ENCODE results near the gene PDZD2. TPM values are rescaled to one million over a fixed set of nuclear protein-coding genes. Genes with fewer than 3 reads are reported as not detected.

The PDZD2 gene
- total RNA-seq, 1 donor from 2014 or later, result 105 TPM

DNA sequence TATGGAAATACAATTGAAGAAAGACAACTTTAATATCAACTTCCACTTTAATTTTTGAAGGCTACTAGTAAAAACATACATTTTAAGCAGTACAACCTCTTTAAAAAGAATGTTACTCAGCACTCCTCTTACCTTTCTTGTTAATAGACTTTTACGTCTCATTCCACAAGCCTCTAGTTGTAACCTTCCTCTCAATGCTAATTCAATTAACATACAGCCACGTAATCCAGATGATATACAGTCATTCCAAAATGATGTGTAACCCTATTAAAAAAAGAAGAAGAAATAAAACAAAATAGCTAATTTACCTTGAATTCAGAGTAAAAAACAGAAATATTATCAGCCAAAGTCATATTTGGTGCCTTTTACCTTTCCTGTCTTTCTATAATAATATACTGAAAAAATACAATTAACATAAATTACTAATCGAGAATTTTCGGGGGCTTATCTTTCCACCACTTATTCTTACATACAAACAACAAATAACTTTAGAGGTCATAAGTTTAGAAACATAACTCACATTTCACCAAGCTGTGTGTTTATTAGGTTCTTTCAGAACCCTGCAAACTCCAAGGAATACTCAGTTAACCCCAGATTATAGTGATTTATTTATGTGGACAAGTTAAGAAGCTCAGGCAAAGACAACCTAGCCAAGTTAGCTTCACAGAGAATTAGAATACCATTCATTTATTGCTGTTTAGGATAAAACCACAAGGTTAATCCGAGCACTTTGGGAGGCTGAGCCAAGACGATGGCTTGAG, 504.9 kb downstream of the PDZD2 start:
- ATAC-seq (no peak), DNase-seq (ENCODE audit: low spot score) (no peak)
- intact Hi-C loops (cut with DNase I), result no loop called here

DNA sequence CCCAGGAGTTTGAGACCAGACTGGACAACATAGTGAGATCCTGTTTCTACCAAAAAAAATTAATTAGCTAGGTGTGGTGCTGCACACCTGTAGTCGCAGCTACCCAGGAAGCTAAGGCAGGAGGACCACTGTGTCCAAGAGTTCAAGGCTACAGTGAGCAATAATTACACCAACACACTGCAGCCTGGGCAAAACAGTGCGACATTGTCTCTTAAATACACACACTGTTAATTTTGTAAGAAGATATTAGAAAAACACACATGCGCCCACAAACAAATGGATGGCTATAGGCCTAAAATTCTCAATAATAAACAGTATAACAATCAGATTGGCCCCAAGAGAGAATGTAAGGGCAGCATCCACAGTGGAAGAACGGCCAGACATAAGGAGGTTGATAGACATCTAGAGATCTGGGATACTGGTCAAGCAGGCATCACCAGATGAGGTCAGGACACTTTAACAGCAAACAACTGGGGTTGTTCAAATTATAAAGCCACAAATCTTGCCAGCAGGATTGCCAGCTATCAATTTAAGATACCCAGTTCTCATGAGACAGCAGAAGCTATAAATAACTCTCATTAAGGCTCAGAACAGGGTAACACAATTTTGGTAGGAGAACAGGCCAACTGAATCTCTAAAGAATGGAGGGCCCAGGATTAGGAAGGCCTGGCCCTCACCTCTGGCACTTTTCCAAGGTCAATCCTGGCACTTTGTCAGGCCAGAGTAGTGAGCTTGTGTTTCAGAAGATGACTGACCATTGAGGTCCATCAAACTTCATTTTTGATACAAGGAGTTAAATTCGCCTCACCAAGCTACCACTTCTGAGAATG, 505.7 kb downstream of the PDZD2 start:
- no peak for DNase-seq (ENCODE audit: low spot score)
- intact Hi-C loops (cut with DNase I), result no loop called here
- ATAC-seq, result peak; percentile 20

DNA sequence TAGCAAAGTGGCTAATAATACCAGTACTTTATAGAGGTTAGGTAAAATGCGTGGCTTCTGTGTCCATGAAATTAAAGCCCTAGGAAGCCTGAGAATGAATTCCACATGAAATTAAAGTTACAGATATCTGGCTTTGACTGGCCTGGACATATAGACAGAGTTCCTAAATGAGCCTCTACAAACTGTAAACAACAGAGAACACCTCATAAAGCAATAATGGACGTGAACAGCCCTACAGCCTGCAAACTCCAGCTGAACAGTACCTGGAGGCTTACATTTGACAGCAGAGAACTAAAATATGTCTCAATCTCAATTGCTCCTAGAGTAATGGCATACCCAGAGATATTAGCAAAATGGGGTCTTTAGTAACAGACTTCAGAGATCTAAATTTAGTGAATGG, 506.4 kb downstream of the PDZD2 start:
- intact Hi-C loops (cut with DNase I), result no loop called here
- no peak for DNase-seq (ENCODE audit: low spot score)
- no peak for ATAC-seq

DNA sequence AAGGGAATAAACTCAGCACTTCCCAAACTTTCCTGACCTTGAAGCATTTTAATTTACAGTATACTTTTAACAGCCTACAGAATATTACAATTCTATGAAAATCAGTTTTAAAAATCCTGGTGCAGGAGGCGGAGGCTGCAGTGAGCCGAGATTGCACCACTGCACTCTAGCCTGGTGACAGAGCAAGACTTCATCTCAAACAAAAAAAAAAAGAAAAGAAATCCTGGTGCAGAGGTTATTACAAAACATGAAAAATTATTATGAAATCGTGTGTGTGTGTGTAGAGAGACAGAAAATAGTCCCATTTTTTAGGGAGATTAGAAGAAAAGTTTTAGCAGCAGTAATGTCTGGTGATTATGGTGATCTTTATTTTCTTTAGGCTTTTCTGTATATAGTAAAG, 508.3 kb downstream of the PDZD2 start:
- intact Hi-C loops (cut with DNase I), result no loop called here
- DNase-seq (ENCODE audit: low spot score) (no peak), ATAC-seq (peak; percentile 82)

DNA sequence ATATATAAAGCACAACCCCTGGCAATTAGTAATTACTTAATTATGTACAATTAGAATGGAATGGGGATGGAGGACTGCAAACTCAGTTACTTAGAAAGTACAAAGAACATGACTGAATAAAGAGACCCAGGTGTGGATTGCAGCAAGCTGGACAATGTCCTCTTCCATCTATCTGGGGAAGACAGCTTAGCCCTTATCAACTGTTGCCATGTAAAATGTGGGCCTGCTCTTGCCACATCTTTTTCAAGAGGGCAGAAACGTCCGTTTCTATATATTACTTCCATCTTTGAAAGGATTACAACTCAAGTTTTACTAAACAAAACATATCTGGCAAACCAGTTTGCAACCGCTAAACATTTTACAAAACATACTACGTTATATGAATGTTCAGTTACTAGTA, 509.0 kb downstream of the PDZD2 start:
- DNase-seq (ENCODE audit: low spot score), result no peak
- no peak for ATAC-seq
- intact Hi-C loops (cut with DNase I), result no loop called here

DNA sequence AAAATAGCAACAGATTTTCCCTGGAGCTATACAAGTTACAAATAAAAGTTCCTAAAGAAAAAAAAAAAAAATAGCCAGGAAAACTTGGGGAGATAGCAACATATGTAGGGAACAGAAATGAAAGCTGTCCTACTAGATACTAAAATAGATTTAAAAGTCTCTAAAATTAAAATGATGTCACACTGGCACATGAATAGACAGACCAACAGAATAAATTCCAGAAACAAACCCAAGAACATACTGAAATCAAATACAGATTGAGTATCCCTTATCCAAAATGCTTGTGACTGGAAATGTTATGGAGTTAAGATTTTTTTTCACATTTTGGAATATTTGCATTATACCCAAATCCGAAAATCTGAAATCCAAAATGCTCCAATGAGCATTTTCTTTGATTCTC, 511.4 kb downstream of the PDZD2 start:
- intact Hi-C loops (cut with DNase I), result no loop called here
- no peak for ATAC-seq
- no peak for DNase-seq (ENCODE audit: low spot score)

DNA sequence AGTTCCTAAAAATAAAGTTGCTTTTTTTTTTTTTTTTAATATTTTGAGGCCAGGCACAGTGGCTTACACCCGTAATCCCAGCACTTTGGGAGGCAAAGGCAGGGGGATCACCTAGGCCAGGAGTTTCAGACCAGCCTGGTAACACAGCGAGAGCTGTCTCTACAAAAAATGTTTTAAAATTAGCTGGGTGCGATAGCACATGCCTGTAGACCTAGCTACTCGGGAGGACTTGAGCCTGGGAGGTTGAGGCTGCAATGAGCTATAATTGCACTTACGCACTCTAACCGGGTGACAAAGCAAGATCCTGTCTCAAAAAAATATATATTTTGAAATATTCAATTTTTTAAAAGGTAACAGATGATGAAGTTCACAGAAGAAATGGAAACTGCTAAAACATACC, 512.3 kb downstream of the PDZD2 start:
- no peak for DNase-seq (ENCODE audit: low spot score)
- no peak for ATAC-seq
- intact Hi-C loops (cut with DNase I), result no loop called here

DNA sequence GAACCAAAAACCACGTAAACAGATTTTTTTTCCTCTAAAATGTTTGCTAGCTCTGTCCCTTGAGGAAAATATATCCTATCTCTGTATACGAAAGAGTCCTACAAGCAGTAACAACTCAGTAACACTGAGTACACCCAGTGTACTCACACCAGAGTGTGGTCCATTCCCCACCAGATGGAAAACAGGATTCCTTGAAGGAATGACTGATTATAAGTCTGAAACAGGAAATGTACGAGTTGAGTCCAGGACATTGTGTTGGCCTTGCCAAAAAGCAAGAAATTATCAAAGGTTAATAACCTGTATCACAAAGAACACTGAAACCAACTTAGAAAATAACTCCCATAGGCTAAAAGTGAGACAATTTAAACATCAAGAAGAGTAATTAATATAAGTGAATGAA, 514.8 kb downstream of the PDZD2 start:
- intact Hi-C loops (cut with DNase I), result no loop called here
- DNase-seq (ENCODE audit: low spot score) (no peak), ATAC-seq (no peak)

DNA sequence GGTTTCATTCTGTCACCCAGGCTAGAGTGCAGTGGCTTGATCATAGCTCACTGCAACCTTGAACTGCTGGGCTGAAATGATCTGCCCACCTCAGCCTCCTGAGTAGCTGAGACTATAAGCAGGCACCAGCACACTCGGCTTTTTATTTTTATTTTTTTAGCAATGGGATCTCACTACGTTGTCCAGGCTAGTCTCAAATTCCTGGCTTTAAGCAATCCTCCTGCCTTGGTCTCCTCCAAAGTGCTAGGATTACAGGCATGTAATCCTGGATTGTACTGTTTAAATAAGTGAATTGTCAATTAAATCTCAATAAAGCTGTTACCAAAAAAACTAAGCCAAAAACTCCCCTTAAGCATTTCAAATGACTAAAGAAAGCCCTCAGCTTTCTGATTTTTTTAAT, 516.3 kb downstream of the PDZD2 start:
- intact Hi-C loops (cut with DNase I), result no loop called here
- ATAC-seq (no peak), DNase-seq (ENCODE audit: low spot score) (no peak)

DNA sequence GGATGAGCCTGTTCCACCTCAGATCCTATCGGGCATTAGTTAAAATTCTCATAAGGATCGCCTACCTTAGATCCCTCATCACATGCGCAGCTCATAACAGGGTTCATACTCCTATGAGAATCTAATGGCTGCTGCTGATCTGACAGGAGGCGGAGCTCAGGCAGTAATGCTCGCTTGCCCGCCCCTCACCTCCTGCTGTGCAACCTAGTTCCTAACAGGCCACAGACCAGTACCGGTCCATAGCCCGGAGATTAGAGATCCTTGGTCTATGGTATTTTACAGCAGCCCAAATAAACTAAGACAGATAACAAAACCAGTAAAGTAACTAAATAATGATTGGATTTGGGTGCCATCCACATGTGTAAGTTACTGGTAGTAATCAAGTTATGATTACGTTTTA, 517.7 kb downstream of the PDZD2 start:
- intact Hi-C loops (cut with DNase I), result no loop called here
- no peak for DNase-seq (ENCODE audit: low spot score)
- no peak for ATAC-seq

DNA sequence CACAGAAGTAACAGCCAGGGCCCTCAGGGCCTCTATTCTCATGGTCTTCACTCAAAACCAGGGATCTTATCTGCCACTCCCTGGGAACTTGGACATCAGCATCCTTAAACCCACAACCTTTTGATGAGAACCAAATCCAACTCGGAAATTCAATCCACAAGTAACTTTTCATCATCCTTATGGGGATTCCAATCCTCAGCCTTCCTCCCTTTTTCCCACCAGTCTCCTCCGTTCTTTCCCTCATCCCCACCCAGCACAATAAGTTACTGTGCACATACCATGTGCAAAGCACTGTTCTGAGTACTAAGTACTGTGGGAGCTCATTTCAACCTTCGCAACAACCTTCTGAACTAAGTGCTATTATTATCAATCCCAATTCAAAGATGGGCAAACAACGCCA, 518.1 kb downstream of the PDZD2 start:
- intact Hi-C loops (cut with DNase I), result no loop called here
- DNase-seq (ENCODE audit: low spot score), result no peak
- ATAC-seq, result no peak

DNA sequence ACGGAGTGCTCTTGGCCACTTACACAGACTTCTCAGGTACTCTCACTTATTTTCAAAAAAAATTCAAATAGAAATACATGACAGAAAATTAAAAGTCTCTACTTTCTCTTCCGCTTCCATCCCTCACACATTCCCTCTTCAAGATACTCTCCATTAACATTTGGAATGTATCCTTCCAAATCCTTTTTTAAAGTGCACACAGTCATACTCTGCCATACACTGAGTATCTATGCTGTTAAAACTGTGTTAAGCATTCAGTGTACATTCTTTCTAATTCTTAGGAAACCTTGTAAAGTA, 519.7 kb downstream of the PDZD2 start:
- ATAC-seq (no peak), DNase-seq (ENCODE audit: low spot score) (no peak)
- intact Hi-C loops (cut with DNase I), result no loop called here

DNA sequence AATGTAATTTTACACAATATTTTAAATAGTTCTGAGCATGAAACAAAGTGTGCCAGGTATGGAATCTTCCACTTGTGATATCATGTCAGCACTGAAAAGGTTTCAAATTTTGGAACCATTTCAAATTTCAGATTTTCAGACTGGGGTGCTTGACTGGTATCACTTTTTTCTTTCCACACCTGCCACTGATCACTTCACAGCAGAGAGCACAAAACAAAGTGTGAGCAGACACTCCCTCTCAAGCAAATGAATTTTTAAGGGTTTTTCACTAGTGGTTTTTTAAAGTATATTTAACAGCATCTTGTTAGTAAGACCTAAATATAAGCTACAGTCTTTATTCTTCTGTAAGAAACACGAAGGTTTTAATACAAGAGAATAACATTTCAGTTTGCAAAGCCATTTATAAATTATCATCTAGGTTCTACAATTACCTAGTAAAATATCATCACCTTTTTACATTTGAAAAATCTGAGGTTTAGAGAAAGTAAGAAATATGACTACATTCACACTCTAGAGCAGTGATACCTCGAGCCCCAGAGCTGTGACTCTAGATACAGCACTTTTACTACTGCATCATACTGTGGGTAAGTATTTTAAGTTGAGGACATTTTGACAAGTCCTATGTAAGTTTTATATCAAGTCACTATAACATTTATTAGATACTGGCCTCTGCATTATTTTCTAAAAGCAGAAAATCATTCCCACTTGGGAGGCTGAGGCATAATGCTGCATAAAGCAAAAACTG, 520.6 kb downstream of the PDZD2 start:
- DNase-seq (ENCODE audit: low spot score) (no peak), ATAC-seq (no peak)
- intact Hi-C loops (cut with DNase I), result no loop called here

DNA sequence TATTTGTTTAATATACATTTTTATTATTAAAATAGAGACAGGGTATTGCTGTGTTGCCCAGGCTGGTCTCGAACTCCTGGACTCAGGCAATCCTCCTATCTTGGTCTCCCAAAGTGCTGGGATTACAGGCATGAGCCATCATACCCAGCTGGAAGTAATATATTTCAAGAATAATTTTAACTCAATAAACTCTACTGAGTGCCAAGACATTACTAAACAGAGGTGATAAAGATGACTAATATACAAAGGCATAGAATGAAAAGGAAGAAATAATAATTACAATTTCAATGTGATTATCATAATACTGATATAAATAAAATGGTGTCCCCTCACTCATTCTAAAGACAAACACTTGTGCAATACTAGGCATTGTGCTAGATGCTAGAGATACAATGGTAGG, 521.3 kb downstream of the PDZD2 start:
- no peak for DNase-seq (ENCODE audit: low spot score)
- intact Hi-C loops (cut with DNase I), result no loop called here
- no peak for ATAC-seq

Small RNA genes lying within 50 kb of the gene (microRNA-seq; reads per million reads assigned to microRNA genes)
- not detected for gene MIR4279

Other genes with a start within 250 kb of the PDZD2 start
- gene DROSHA, start 107.0 kb upstream of the PDZD2 start, total RNA-seq, result 69.8 TPM
- gene C5orf22, start 106.8 kb upstream of the PDZD2 start, total RNA-seq, result 19.7 TPM

All from sciatic nerve (tissue), 2 donors.